Mucosa of rectum (tissue), 2 donors: ENCODE results near the gene PSMG3.
A peak's percentile ranks its signal among the peaks of the same experiment; 100 is the strongest.

Source experiments
- H3K27ac ChIP-seq, 2 donors: one replicate each; pipeline ENCODE4 v1.7.0; 2013; ENCODE audit warnings: inconsistent platforms in 2 of 2, low read depth in 2 of 2, low read length in 2 of 2
- H3K27me3 ChIP-seq, 2 donors: one replicate each; pipeline ENCODE4 v1.7.0; 2013; ENCODE audit warnings: low read length in 2 of 2; ENCODE audit not compliant: control insufficient read depth in 2 of 2, insufficient read depth in 2 of 2
- H3K36me3 ChIP-seq, 2 donors: one replicate each; pipeline ENCODE4 v1.7.0; 2013; ENCODE audit warnings: low read length in 2 of 2; ENCODE audit not compliant: control insufficient read depth in 2 of 2, insufficient read depth in 2 of 2
- H3K4me1 ChIP-seq, 2 donors: one replicate each; pipeline ENCODE4 v1.7.0; 2013; ENCODE audit warnings: low read length in 2 of 2, mild to moderate bottlenecking in 1 of 2; ENCODE audit not compliant: control insufficient read depth in 2 of 2, insufficient read depth in 2 of 2
- H3K4me3 ChIP-seq, 2 donors: one replicate each; pipeline ENCODE4 v1.7.0; 2013; ENCODE audit warnings: low read length in 2 of 2
- H3K9ac ChIP-seq, 2 donors: one replicate each; pipeline ENCODE4 v1.7.0; 2013; ENCODE audit warnings: low read length in 2 of 2, low read depth in 1 of 2, mild to moderate bottlenecking in 1 of 2
- H3K9me3 ChIP-seq, 2 donors: one replicate each; pipeline ENCODE4 v1.7.0; 2013; ENCODE audit warnings: low read length in 2 of 2; ENCODE audit not compliant: control insufficient read depth in 2 of 2
- donor health status: healthy.
- donor health status: Normal muscosa, but diverticular disease.

Gene PSMG3

GRCh38 chr7:1539882-1540775, 29.7 kb downstream of the PSMG3 start:
- H3K4me3 ChIP-seq, result no peak overlapping the region
- peaks cover 30 to 32% of the 10 kb centered on the region in 2 donors for H3K36me3 ChIP-seq
- no peak overlapping the region for H3K27ac ChIP-seq
- H3K4me1 ChIP-seq, result peaks cover 15 to 16% of the 10 kb centered on the region in 2 donors
- no peaks in the 10 kb centered on the region for H3K27me3 ChIP-seq
- H3K9ac ChIP-seq, result no peak overlapping the region
- H3K9me3 ChIP-seq, result no peaks in the 10 kb centered on the region

- no peak overlapping the region for H3K9ac ChIP-seq
- no peaks in the 10 kb centered on the region for H3K9me3 ChIP-seq
- H3K27ac ChIP-seq, result no peak overlapping the region
- no peak overlapping the region for H3K4me3 ChIP-seq
- peaks cover 30 to 32% of the 10 kb centered on the region in 2 donors for H3K36me3 ChIP-seq
- no peaks in the 10 kb centered on the region for H3K27me3 ChIP-seq
- peaks cover 17 to 21% of the 10 kb centered on the region in 2 donors for H3K4me1 ChIP-seq
These were observed 30.5 kb downstream of the PSMG3 start for GRCh38 chr7:1539181-1539881.

- Histone ChIP-seq H3K9ac (no peak overlapping the region), H3K36me3 (peaks cover 30 to 32% of the 10 kb centered on the region in 2 donors)
These were observed 31.2 kb downstream of the PSMG3 start for GRCh38 chr7:1538544-1539180.

GRCh38 chr7:1537535-1538412, 32.1 kb downstream of the PSMG3 start:
- peak overlapping the region; percentile 88 for H3K27ac ChIP-seq
- H3K36me3 ChIP-seq, result peaks cover 30 to 32% of the 10 kb centered on the region in 2 donors
- no peaks in the 10 kb centered on the region for H3K9me3 ChIP-seq
- no peaks in the 10 kb centered on the region for H3K27me3 ChIP-seq
- H3K9ac ChIP-seq, result peak overlapping the region; percentile 44 to 61
- H3K4me1 ChIP-seq, result peaks cover 32 to 36% of the 10 kb centered on the region in 2 donors
- peak overlapping the region; percentile 50 to 56 for H3K4me3 ChIP-seq

More at GRCh38 chr7:1538544-1539180, 31.2 kb downstream of the PSMG3 start:
- Histone ChIP-seq H3K27me3 (no peaks in the 10 kb centered on the region), H3K9me3 (no peaks in the 10 kb centered on the region), H3K4me3 (no peak overlapping the region), H3K4me1 (peaks cover 23 to 27% of the 10 kb centered on the region in 2 donors), H3K27ac (peak overlapping the region; percentile 9 to 88)

- Histone ChIP-seq H3K4me1 (peaks cover 37 to 43% of the 10 kb centered on the region in 2 donors), H3K36me3 (peaks cover 30 to 32% of the 10 kb centered on the region in 2 donors), H3K9ac (peak overlapping the region; percentile 47 to 61)
These were observed 32.9 kb downstream of the PSMG3 start for GRCh38 chr7:1536743-1537534.

GRCh38 chr7:1536455-1536742, 33.4 kb downstream of the PSMG3 start:
- peaks cover 41 to 48% of the 10 kb centered on the region in 2 donors for H3K4me1 ChIP-seq
- no peaks in the 10 kb centered on the region for H3K27me3 ChIP-seq
- H3K9me3 ChIP-seq, result no peaks in the 10 kb centered on the region
- peak overlapping the region; percentile 88 for H3K27ac ChIP-seq
- peak overlapping the region; percentile 38 to 47 for H3K9ac ChIP-seq
- peak overlapping the region; percentile 24 to 50 for H3K4me3 ChIP-seq
- H3K36me3 ChIP-seq, result peaks cover 28 to 30% of the 10 kb centered on the region in 2 donors

More at GRCh38 chr7:1536743-1537534, 32.9 kb downstream of the PSMG3 start:
- peak overlapping the region; percentile 88 for H3K27ac ChIP-seq
- no peaks in the 10 kb centered on the region for H3K27me3 ChIP-seq
- no peaks in the 10 kb centered on the region for H3K9me3 ChIP-seq
- peak overlapping the region; percentile 50 to 56 for H3K4me3 ChIP-seq

GRCh38 chr7:1535701-1536454, 34.0 kb downstream of the PSMG3 start:
- H3K27ac ChIP-seq, result peak overlapping the region; percentile 88
- no peak overlapping the region for H3K9ac ChIP-seq
- H3K9me3 ChIP-seq, result no peaks in the 10 kb centered on the region
- peaks cover 41 to 51% of the 10 kb centered on the region in 2 donors for H3K4me1 ChIP-seq
- peaks cover 23 to 25% of the 10 kb centered on the region in 2 donors for H3K36me3 ChIP-seq
- H3K4me3 ChIP-seq, result no peak overlapping the region
- H3K27me3 ChIP-seq, result no peaks in the 10 kb centered on the region

- H3K4me1 ChIP-seq, result peaks cover 41 to 51% of the 10 kb centered on the region in 2 donors
- H3K27me3 ChIP-seq, result no peaks in the 10 kb centered on the region
- no peak overlapping the region for H3K9ac ChIP-seq
- no peak overlapping the region for H3K4me3 ChIP-seq
- H3K9me3 ChIP-seq, result no peaks in the 10 kb centered on the region
- H3K27ac ChIP-seq, result no peak overlapping the region
- peaks cover 17 to 19% of the 10 kb centered on the region in 2 donors for H3K36me3 ChIP-seq
These were observed 34.8 kb downstream of the PSMG3 start for GRCh38 chr7:1535100-1535458.
